ENCODE data around the gene THAP11.

THAP11 gene

DNA sequence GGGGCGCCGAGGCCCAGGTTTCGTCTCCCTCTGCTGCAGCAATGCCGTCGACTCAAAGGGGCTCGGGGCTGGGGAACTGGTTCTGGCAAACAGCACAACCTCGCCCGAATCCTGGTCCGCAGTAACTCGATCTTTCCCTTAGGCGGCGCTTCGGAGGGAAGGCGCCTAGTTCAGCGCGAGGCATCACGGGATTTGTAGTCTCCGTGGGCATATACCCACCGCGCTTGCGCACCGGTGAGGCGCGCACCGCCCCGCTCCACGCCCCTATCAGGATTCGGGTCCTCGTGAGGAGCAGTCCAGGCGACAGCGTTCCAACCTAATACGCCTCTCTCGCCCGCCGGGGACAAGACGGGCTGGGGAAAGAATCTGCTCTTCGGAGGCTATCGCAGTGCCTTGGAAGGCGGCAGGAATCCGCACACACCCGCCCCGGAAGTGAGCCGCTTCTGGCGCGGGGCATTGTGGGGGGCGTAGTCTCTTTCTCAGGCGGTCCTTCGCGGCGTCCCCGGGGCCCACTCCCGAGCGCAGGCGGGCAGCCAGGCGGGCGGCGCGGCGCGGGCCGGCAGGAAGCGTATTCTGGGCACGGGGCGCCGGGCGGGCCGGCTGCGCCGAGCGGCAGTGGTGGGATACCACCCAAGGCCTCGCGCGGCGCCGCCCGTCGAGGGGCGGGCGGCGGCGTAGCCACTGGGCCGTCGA is at the start of gene THAP11:
TSS of gene THAP11 (plus strand) at position 505 of the 693 bp plus-strand sequence. CDS start 235 bp downstream, outside the sequence.
- peak; percentile 96 for DNase-seq (ENCODE audit: low spot score)

- no peak for DNase-seq (ENCODE audit: low spot score)
Observed at GRCh38 chr16:67796099-67796718, 45.9 kb upstream of the THAP11 start.

DNA sequence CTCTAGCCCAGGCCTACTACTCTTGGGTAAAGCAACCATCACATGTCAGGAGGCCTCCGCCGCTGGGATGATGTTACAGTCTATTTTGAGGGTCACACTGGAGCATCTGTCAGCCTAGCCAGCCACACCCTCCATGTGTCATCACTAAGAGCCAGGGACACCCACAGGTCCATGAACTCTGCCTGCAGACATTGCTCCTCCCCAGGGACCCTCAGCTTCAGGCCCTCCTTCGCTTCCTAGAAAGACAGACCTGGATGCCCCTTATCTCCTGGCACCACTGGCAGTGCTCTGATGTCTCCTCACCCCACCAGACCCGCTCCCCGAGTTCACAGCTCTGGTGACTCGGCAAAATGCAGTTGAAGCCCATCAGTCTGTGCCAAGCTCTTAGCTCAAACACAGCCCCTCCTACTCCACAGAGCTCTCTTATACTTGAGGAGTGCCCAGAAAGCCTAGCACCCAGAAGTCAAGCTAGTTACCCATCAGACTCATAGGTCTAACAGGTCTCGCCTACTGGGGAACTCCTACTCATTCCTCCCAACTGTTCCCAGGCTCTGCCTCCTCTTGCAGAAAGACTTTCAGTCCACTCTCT is 41.7 kb upstream of the THAP11 start:
- DNase-seq (ENCODE audit: low spot score) = no peak

GRCh38 chr16:67801241-67801640 is 40.9 kb upstream of the THAP11 start:
- DNase-seq (ENCODE audit: low spot score) = no peak

DNA sequence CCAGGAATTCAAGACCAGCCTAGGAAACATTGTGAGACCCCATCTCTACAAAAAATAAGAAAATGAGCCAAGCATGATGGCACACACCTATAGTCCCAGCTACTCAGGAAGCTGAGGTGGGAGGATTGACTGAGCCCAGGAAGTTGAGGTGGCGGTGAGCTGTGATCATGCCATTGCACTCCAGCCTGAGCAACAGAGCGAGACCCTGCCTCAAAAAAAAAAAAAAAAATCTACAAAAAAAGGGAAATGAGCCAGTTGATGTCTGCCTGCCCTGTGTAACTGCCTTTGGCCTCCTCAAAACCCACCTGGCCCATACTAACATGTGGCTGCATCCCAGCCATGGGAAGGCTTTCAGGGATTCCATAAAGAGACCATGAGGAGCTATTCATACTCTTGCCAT is 40.2 kb upstream of the THAP11 start:
- DNase-seq (ENCODE audit: low spot score) = peak; percentile 47

- no peak for DNase-seq (ENCODE audit: low spot score)
Observed at GRCh38 chr16:67803894-67804293, 38.2 kb upstream of the THAP11 start.

DNA sequence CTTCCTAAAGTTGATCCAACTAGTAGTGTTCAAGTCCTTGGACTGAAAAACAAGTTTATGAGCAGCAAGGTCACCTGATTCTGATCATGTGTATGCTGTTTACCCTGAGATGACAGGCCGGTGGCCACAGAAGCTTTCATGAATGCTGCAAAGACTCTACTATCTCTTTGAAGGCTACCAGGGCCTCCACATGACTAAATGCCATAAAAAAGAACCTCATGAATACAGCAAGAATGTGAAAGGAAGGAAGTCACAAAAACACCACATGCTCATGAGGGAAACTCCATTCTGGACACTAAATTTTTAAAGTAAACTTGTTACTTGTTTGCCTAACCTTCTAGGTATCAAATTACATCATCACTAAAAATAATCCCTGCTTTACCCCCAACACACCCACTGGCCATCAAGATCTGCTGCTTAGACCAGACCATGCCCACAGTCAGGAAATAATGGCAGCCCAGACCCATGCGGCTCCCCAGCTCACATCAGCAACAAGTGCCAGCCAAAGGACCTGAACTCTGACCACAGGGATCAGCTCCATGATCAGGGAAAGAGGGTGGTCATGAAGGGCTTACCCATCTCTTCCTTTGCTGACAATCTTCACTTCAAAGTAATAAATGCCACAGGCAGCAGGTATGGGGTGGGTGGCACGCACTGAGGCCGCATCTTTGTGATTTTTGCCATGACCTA is 37.1 kb upstream of the THAP11 start:
- DNase-seq (ENCODE audit: low spot score) = no peak

DNA sequence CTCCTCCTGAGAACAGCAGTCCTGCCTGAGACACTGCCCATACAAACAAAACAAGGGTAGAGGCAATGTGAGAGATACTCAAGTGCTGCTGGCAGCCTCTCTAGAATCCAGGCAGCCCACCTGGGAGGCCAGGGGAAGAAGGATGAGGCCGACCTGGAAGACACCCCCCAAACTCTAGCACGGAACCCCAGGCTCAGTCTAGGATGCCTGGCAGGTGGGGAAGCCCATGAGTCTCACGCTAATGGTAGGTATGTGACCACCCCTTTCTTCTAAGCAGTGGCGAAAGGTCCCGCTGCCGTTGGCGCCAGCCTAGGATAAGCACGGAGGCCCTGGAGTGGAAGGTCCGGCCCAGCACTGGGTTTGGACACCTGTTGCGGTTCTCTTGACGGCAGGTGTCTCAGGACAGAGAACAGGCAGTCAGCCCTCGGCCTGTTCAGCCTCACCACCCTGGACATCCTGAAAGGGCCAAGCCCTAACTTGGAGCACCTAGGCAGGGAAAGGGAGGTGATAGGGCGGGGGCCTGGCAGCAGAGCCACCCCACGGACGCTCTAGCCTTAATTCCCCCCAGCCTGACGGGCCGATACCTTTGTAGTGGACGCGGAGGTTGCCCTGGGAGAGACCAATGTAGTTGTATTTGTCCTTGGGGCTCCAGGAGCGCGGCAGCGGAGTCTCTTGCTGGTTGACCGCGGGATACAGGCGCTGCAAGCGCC is 36.2 kb upstream of the THAP11 start:
- no peak for DNase-seq (ENCODE audit: low spot score)

GRCh38 chr16:67806428-67807147 is 35.5 kb upstream of the THAP11 start, which contains the start of the genes RANBP10 and TSNAXIP1:
Gene RANBP10 (minus strand): TSS chr16:67806560. CDS start chr16:67806536, 24 bp downstream.
Gene TSNAXIP1 (plus strand): TSS chr16:67806889. CDS start chr16:67807150, 261 bp downstream.
- peak; percentile 98 for DNase-seq (ENCODE audit: low spot score)

DNA sequence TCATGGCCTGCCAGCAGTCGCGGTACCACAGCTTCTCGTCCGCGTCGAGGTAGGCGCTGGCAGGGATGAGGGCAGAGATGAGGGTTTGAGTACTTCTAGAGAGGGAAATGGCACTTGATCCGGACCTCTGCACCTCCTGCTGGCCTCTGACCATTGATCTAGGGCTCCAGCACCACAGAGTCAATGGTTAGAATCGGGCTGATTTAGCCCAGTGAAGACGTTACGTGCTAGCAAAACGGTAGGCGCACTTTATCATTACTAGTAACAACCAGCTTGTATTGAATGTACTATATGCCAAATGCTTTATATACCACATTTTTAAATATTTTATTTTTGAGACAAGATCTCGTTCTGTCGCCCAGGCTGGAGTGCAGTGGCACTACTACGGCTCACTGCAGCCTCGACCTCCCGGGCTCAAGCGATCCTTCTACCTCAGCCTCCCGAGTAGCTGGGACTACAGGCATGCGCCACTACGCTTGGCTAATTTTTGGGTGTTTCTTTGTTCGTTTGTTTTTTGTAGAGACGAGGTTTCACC is 34.9 kb upstream of the THAP11 start:
- DNase-seq (ENCODE audit: low spot score) = no peak

- no peak for DNase-seq (ENCODE audit: low spot score)
Observed at GRCh38 chr16:67811899-67812298, 30.2 kb upstream of the THAP11 start.

DNA sequence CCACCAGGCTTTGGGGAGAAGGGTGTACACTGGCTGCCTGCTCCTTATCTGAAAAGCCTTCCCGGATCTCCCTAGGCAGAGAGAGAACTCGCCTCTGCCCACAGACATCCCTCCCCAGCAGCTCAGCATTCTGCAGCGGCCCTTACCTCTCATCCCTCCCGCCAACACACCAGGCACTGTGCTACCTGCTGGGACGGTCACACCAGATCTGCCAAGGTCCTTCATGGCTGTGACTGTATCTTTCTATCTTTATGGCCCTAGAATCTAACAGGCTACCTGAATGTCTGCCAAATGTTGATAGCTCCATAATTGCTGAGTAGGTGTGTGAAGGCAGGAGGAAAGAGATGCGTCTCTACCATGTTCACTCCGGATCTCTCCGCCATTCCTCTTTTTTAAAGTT is 27.6 kb upstream of the THAP11 start:
- no peak for DNase-seq (ENCODE audit: low spot score)

- DNase-seq (ENCODE audit: low spot score) = no peak
Observed at GRCh38 chr16:67820608-67821259, 21.4 kb upstream of the THAP11 start.

DNA sequence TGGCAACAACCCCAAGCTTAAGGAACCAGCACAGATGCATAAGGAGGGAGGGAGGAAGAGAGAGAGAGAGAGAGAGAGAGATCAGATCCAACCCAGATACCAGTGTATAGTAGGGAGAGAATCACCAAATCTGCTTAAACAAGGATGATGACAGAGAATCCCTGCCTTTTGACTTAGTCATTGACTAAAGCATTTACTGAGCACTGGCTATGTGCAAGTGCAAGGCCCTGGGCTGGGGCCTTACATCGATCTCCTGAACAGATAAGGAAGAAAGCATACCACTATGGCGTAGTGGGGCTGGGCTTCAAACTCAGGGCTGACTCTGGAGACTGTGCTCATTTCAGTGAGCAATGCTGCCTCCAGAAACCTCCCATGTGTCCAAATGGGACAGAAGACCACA is 19.6 kb upstream of the THAP11 start:
- DNase-seq (ENCODE audit: low spot score) = no peak

- DNase-seq (ENCODE audit: low spot score) = no peak
Observed at GRCh38 chr16:67825119-67825518, 17.0 kb upstream of the THAP11 start.

DNA sequence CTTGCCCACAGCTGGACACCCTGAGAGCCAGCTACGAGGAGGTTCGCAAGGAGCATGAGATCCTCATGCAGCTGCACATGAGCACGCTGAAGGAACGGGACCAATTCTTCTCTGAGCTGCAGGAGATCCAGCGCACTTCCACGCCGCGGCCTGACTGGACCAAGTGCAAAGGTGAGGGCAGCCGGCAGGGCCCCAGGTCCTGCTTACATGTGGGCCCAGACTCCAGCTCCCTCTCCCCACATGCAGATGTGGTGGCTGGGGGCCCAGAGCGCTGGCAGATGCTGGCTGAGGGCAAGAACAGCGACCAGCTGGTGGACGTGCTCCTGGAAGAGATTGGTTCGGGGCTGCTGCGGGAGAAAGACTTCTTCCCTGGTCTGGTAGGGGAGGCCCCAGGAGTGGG is 16.2 kb upstream of the THAP11 start:
- DNase-seq (ENCODE audit: low spot score) = no peak

DNA sequence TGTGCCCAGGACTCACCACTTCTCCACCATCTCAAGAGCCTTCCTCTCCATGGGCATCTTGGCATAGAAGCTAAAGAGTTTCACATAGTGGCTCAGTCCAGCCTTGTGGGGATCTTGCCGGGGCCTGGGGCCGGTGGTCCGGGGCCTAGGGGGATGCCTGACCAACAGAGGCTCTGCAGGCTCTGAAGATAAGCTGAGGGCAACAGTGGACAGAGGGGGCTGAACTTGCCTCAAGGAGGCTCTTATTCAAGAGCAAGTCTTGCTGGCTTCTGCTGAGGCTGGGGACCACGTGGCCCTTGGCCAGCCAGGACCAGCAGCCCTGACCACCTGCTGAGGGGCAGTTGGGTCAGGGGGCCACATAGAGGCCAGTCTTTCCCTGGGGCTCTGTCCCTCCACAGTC is 13.5 kb upstream of the THAP11 start:
- DNase-seq (ENCODE audit: low spot score) = no peak

DNA sequence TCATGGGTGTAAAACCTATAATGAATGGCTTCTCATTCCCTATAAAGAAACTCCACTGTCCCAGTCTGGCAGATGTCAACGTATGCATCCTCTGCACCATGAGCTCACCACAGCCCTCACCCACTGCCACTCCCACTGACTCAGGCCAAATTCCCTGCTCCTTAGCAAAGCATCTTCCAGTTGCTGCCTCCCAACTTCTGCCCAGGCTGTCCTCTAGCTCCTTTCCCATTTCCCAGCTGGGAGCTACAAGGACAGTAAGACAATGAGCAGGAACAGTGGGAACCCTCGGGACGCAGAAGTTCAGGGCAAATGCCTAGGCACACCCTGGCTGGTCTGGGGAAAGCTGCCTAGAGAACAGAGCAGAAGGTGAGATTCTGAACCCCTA is 9.1 kb upstream of the THAP11 start:
- no peak for DNase-seq (ENCODE audit: low spot score)

- DNase-seq (ENCODE audit: low spot score) = peak; percentile 95
Observed at GRCh38 chr16:67833415-67834241, 8.5 kb upstream of the THAP11 start.

GRCh38 chr16:67834242-67834614 is 7.9 kb upstream of the THAP11 start:
- DNase-seq (ENCODE audit: low spot score) = no peak
